ENCODE data around the gene STPG1.

Gene STPG1

DNA sequence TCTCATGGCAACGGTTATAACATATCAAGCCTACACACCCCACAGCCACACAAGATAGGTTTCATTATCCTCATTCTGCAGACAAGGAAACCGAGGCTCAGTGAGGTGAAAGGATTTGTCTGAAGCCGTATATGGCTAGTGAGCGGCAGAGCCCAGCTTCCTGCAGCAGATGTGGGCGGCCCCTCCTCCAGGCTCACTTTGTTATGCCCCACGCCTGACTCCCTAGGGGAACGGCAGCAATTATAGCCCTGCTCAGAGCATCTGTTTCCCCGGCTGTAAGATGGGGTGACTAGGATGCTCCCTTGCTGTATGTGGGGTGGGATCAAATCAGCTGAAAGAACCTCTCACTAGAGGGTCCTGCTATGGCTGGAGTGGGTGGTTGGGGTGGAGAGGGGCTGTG, 72.3 kb downstream of the STPG1 start:
- DNase-seq (ENCODE audit: low read depth), result no peak

GRCh38 chr1:24340770-24341169, 72.8 kb downstream of the STPG1 start:
- no peak for DNase-seq (ENCODE audit: low read depth)

DNA sequence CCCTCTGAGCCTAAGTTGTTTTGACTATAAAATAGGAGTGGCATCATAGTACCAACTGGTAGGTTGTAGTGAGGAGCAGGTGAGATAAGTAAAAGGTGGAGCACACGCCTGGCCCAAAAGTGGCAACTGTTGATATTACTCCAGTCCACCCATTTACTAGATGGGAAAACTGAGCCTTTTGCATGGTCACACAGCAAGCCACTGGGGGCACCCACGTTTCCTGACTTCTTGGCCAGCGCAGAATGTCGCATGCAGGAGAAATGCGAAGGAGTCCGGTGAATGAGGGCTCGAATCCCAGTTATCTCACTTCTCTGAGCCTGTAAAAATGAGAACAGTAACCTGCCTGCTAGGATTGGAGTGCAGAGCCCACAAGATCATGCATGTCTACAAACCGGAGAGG, 73.6 kb downstream of the STPG1 start:
- no peak for DNase-seq (ENCODE audit: low read depth)

GRCh38 chr1:24338447-24338846, 75.1 kb downstream of the STPG1 start:
- DNase-seq (ENCODE audit: low read depth), result no peak

GRCh38 chr1:24337455-24337854, 76.1 kb downstream of the STPG1 start:
- DNase-seq (ENCODE audit: low read depth), result no peak

DNA sequence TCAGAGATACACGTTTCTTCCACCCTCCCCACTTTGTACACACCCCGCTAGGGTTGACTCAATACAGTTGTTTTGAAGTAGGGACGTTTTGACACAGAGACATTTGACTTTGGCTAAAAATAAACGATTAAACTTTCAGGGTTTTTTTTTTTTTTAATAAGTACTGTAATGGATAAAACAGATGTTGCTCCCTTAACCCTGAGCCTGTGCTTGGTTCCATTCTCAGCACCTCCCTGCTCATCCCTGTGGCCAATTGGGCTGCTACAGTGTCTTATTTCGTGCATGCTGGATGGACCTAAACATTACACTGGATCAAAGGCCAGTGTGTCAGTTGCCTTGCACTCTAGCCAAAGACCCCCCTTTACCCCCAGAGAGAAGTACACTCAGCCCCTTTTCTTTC, 77.5 kb downstream of the STPG1 start:
- DNase-seq (ENCODE audit: low read depth), result no peak

GRCh38 chr1:24331961-24332673, 81.5 kb downstream of the STPG1 start:
- DNase-seq (ENCODE audit: low read depth), result no peak

GRCh38 chr1:24329797-24330543, 83.6 kb downstream of the STPG1 start:
- no peak for DNase-seq (ENCODE audit: low read depth)

- DNase-seq (ENCODE audit: low read depth), result no peak
Observed at GRCh38 chr1:24329331-24329730, 84.3 kb downstream of the STPG1 start.

DNA sequence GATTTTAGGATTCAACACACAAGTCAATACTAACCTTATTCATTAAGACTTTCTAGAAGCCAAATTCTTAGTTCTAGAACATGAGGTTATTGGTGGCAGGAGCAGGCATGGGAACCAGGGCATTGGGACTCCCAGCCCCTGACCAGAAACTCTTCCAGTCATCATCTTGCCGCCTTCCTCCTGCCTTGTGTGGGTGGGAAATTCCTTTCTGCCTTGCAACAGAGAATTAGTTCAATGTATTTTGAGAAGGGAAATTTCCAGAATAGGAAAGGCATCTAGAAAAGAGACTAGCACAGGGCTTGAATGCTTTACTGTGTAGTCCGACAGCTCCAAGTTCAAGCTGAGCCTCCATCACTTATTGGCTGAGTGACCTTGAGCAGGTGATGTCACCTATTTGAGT, 85.7 kb downstream of the STPG1 start:
- no peak for DNase-seq (ENCODE audit: low read depth)

DNA sequence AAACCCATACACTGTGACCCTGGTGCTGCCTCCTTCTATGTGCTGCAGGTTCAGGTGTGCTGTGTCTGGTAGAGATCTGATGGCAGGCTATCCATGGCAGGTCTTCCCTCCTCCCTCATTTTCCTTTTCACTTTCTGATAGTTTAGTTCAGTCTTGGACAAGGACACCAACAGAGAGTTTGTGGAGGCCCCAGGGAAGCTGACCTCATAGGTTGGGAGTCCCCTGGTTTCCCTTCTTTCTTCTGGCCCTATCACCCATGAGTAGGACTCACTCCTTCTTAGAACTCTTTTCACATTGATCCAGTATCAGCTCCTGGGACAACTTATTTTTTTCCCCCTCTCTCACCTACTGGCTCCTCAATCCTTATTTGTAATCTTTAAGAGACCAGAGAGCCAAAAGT, 86.1 kb downstream of the STPG1 start:
- no peak for DNase-seq (ENCODE audit: low read depth)

- DNase-seq (ENCODE audit: low read depth), result no peak
Observed at GRCh38 chr1:24325587-24326449, 87.8 kb downstream of the STPG1 start.

DNA sequence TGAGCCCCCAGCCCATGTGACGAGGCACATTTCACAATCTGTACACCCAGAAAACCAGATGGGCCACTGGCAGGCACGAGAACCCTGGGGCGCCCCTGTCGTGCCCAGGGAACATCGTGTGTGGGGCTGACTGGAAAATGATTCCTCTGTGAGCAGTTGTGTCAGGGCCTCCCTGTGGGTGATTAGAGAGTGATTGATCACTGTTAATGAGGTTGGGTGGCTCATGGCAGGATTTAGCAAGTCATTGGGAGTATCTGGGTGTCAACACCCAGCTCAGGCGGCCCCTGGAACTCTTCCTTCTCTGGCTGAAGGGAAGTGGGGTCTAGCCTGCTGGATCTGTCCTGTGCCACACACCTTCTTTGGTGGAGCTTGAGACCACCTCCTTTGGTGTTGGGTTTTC, 88.7 kb downstream of the STPG1 start:
- DNase-seq (ENCODE audit: low read depth), result no peak

DNA sequence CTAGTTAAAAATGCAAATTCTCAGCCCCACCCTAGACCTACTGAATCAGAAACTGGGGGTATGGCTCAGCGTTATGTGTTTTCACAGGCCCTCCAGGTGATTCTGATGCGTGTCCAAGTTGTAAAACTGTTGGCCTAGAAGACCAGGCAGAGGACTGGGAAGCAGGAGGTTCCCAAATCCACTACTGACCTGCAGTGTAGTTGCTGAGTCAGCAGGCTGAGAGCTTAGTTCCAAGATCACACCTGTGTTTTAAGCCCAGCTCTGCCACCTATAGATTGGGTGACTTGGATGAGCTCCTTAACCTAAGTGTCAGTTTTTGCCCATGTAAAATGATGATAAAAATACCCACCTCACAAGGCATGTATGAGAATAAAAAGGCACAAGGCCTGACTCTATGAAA, 90.3 kb downstream of the STPG1 start:
- no peak for DNase-seq (ENCODE audit: low read depth)

DNA sequence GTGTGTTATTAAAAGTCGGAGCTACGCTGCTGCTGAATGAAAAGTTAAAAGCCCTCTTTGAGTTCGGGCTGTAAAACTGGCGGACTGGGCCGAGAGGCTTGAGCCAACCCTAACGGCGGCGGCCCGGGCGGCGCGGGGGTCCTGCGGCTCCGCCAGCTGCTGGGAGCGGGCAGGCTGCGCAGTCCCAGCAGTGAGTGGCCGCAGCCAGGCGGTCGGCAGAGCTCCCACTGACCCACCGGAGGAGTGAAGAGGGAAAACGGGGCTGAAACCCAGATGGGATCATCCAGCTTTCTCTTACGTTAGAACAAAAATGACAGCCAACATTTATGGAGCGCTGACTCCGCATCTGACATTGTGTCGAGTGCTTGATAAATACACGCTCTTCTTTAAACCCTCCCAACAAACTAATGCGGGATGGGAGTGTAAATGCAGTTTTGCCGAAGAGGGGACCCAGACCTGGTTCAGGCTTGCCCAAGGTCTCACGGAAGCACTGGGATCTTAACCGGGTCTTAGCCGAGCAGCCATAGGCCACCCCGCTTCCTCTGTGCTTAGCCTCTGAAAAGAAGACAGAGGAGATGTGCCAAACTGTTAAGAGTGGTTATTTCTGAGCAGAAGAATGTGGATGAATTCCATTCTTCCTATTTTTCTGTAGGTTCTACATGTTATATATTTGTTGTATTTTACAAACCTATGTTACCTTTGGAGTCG, 91.0 kb downstream of the STPG1 start:
- no peak for DNase-seq (ENCODE audit: low read depth)

GRCh38 chr1:24321697-24322469, 91.7 kb downstream of the STPG1 start:
- DNase-seq (ENCODE audit: low read depth), result peak; percentile 49

- DNase-seq (ENCODE audit: low read depth), result no peak
Observed at GRCh38 chr1:24321126-24321525, 92.5 kb downstream of the STPG1 start.

- no peak for DNase-seq (ENCODE audit: low read depth)
Observed at GRCh38 chr1:24319962-24320361, 93.6 kb downstream of the STPG1 start.

GRCh38 chr1:24319312-24319863, 94.2 kb downstream of the STPG1 start, which contains the start of gene GRHL3:
Gene GRHL3, plus strand, starts transcription at chr1:24319357. Its CDS starts 195 bp downstream, at chr1:24319552.
- DNase-seq (ENCODE audit: low read depth), result no peak

- DNase-seq (ENCODE audit: low read depth), result no peak
Observed at GRCh38 chr1:24318615-24319311, 94.8 kb downstream of the STPG1 start.

Data from activated T-helper 9 cell treated with anti-CD3 and anti-CD28 coated beads, Interleukin-2, amount 50 U/mL, for 16 hours (primary cell).